IMR-90 (cell line): ENCODE data around the gene UQCRC1.

Experiments used
- BHLHE40 ChIP-seq: fragments of 150-350 bp; IDR thresholded peaks from 2 replicates; pipeline ENCODE4 v1.6.1; 2016; ENCODE audit warnings: mild to moderate bottlenecking, low read depth, low read length
- CTCF ChIP-seq: conservative IDR thresholded peaks from 2 replicates; pipeline ENCODE4 v1.5.1; 2012; ENCODE audit warnings: mild to moderate bottlenecking, low read depth, low read length, improper control_type of control experiment
- FOS ChIP-seq: fragments of 150-350 bp; IDR thresholded peaks from 2 replicates; pipeline ENCODE4 v1.6.1; 2016; ENCODE audit warnings: low read depth, low read length
- MAFK ChIP-seq: IDR thresholded peaks from 2 replicates; pipeline ENCODE4 v1.6.1; 2012; ENCODE audit warnings: low read depth, low read length, improper control_type of control experiment
- MXI1 ChIP-seq: IDR thresholded peaks from 2 replicates; pipeline ENCODE4 v1.6.1; 2012; ENCODE audit warnings: low read depth, mild to moderate bottlenecking, low read length, moderate library complexity, borderline replicate concordance
- POLR2A ChIP-seq: IDR thresholded peaks from 2 replicates; pipeline ENCODE4 v1.6.1; 2012; ENCODE audit warnings: mild to moderate bottlenecking, low read depth, low read length

DNA sequence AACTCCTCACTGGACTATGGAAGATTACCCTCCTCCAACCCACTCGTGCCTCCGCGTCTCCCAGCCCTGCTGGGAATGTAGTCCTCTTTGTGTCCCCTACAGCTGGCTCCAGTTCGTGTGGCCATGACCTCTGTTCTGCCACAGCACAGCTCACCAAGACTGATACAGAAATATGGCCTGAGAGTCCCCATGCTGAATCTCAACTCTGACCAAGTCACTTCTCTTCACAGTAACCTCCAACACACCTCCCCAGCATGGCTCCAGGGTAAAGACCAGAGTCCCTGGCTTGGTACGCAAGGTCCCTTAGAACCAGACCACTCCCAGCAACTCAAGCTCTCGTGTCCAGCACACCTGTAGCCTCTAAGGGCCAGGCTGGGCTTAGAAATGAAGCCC, 12.0 kb downstream of the UQCRC1 start:
- no peak for TF ChIP-seq CTCF
- no peak for TF ChIP-seq POLR2A
- TF ChIP-seq MAFK: no peak
- TF ChIP-seq MXI1: no peak
- no peak for TF ChIP-seq BHLHE40
- TF ChIP-seq FOS: no peak
